Keratinocyte (primary cell): ENCODE data around the gene CDCA3. TPM values are rescaled to one million over a fixed set of nuclear protein-coding genes. Genes with fewer than 3 reads are reported as not detected.

ENCODE experiments used
- DNase-seq: peaks from one replicate; pipeline ENCODE4 v3.0.0-alpha.2; 2011; ENCODE audit warnings: low read depth, missing footprints, low spot score
- FAIRE-seq: peaks from 2 replicates; lab custom pipeline; 2011; peaks lifted over from hg19 to GRCh38; lab: Jason Lieb, UNC
- H2AFZ ChIP-seq: 2 replicates; pipeline ENCODE4 v1.6.0; 2012; ENCODE audit warnings: low read length, control low read depth, inconsistent platforms; ENCODE audit not compliant: control insufficient read depth
- H3K27ac ChIP-seq: 2 replicates; pipeline ENCODE4 v1.5.1; 2011; ENCODE audit warnings: low read length; ENCODE audit not compliant: control insufficient read depth, insufficient read depth
- H3K27me3 ChIP-seq: 3 replicates; pipeline ENCODE4 v1.6.0; 2011; ENCODE audit warnings: low read length; ENCODE audit not compliant: control insufficient read depth, insufficient read depth; ENCODE audit errors: extremely low read depth
- H3K36me3 ChIP-seq, 2 experiments: 2 replicates in 1 of 2; 3 replicates in 1 of 2; pipeline ENCODE4 v1.5.1; 2011; ENCODE audit warnings: low read length in 2 of 2, mild to moderate bottlenecking in 1 of 2; ENCODE audit not compliant: control insufficient read depth in 2 of 2, insufficient read depth in 2 of 2; ENCODE audit errors: extremely low read depth in 1 of 2
- H3K4me1 ChIP-seq: 3 replicates; pipeline ENCODE4 v1.5.1; 2011; ENCODE audit warnings: low read length; ENCODE audit not compliant: control insufficient read depth, insufficient read depth; ENCODE audit errors: extremely low read depth
- H3K4me2 ChIP-seq: 3 replicates; pipeline ENCODE4 v1.6.0; 2011; ENCODE audit warnings: low read depth, low read length; ENCODE audit not compliant: control insufficient read depth, insufficient read depth; ENCODE audit errors: extremely low read depth
- H3K4me3 ChIP-seq, 3 experiments: fragments of 200-600 bp in 1 of 3; sonication (generic) in 1 of 3; 2 replicates in 2 of 3; 3 replicates in 1 of 3; pipeline ENCODE4 v1.5.1; 2011 to 2016; ENCODE audit warnings: low read length in 3 of 3, mild to moderate bottlenecking in 3 of 3, control low read depth in 2 of 3, inconsistent platforms in 1 of 3, low read depth in 1 of 3, mixed read lengths in 1 of 3, mixed run types in 1 of 3, moderate library complexity in 1 of 3; ENCODE audit not compliant: control insufficient read depth in 2 of 3, insufficient read depth in 2 of 3; ENCODE audit errors: extremely low read depth in 1 of 3
- H3K79me2 ChIP-seq: 2 replicates; pipeline ENCODE4 v1.6.0; 2012; ENCODE audit warnings: low read length; ENCODE audit not compliant: control insufficient read depth, insufficient read depth
- H3K9ac ChIP-seq: 3 replicates; pipeline ENCODE4 v1.6.0; 2011; ENCODE audit warnings: low read length; ENCODE audit not compliant: control insufficient read depth, insufficient read depth; ENCODE audit errors: extremely low read depth
- H3K9me1 ChIP-seq: 3 replicates; pipeline ENCODE4 v1.6.0; 2011; ENCODE audit warnings: low read length; ENCODE audit not compliant: control insufficient read depth, insufficient read depth; ENCODE audit errors: extremely low read depth
- H3K9me3 ChIP-seq: 2 replicates; pipeline ENCODE4 v1.5.1; 2012; ENCODE audit warnings: low read depth, low read length; ENCODE audit not compliant: control insufficient read depth
- H4K20me1 ChIP-seq: 3 replicates; pipeline ENCODE4 v1.6.0; 2011; ENCODE audit warnings: low read length; ENCODE audit not compliant: control insufficient read depth, insufficient read depth; ENCODE audit errors: extremely low read depth
- EZH2 ChIP-seq: IDR thresholded peaks from one replicate; pipeline ENCODE4 v1.6.1; 2012; ENCODE audit warnings: inconsistent platforms, mild to moderate bottlenecking, low read length, moderate library complexity
- dilution Hi-C: fragments of 300-500 bp; cut with MboI; formaldehyde crosslinking; loops from one replicate; pipeline ENCODE4 v1.7.0; 2020; ENCODE audit warnings: low sequenced_read_pairs; ENCODE audit not compliant: extremely low pct_ligation_motif_present
- polyA plus RNA-seq, 5 experiments: library from polyadenylated mRNA; depleted of rRNA in 3 of 5; stranded (reverse) in 3 of 5; stranded (forward) in 1 of 5; unstranded in 1 of 5; fragments of >200 nt; gene quantifications; 1 replicate in 1 of 5; 2 replicates in 3 of 5; 3 replicates in 1 of 5; pipeline versions ENCODE4 v1.2.1 to v1.2.3, GENCODE V29; 2011 to 2012; ENCODE audit warnings: missing spikeins in 2 of 5, low read depth in 1 of 5, low replicate concordance in 1 of 5
- TF ChIP-seq, protein P1 (sequence below), 3 experiments: IDR thresholded peaks in 1 of 3; conservative IDR thresholded peaks in 1 of 3; optimal IDR thresholded peaks in 1 of 3; 2 replicates in 2 of 3; 3 replicates in 1 of 3; pipeline versions ENCODE3 to v1.5.1; 2011; ENCODE audit warnings: low read length in 3 of 3, mild to moderate bottlenecking in 3 of 3, moderate library complexity in 2 of 3, control low read depth in 1 of 3, inconsistent platforms in 1 of 3; ENCODE audit not compliant: insufficient read depth in 2 of 3; ENCODE audit errors: extremely low read depth in 1 of 3

Gene CDCA3
- polyA plus RNA-seq, 1 donor (not counting 4 experiments of a cell fraction or from before 2014, with no cell fraction given), result 15.0 TPM

GRCh38 chr12:6873094-6874014 is 22.3 kb upstream of the CDCA3 start, which contains the start of gene SPSB2:
TSS of gene SPSB2 (minus strand) at chr12:6873303. CDS start at chr12:6872901, 402 bp downstream.
- TF ChIP-seq EZH2, result no peak
- TF ChIP-seq, protein P1, sequence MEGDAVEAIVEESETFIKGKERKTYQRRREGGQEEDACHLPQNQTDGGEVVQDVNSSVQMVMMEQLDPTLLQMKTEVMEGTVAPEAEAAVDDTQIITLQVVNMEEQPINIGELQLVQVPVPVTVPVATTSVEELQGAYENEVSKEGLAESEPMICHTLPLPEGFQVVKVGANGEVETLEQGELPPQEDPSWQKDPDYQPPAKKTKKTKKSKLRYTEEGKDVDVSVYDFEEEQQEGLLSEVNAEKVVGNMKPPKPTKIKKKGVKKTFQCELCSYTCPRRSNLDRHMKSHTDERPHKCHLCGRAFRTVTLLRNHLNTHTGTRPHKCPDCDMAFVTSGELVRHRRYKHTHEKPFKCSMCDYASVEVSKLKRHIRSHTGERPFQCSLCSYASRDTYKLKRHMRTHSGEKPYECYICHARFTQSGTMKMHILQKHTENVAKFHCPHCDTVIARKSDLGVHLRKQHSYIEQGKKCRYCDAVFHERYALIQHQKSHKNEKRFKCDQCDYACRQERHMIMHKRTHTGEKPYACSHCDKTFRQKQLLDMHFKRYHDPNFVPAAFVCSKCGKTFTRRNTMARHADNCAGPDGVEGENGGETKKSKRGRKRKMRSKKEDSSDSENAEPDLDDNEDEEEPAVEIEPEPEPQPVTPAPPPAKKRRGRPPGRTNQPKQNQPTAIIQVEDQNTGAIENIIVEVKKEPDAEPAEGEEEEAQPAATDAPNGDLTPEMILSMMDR (optimal IDR thresholded peaks at IDR 0.05 in 1 of 3, IDR thresholded peaks at IDR 0.05 in 1 of 3, conservative IDR thresholded peaks at IDR 0.05 in 1 of 3; ENCODE audit: extremely low read depth in 1 of 3, insufficient read depth in 2 of 3, low read length in 3 of 3), result no peak
- Histone ChIP-seq H3K27ac (peak within 1 kb of the TSS; percentile 63), H3K9ac (peak within 1 kb of the TSS; percentile 90), H4K20me1 (peaks cover 22% of the 10 kb centered on the region), H3K4me1 (peaks cover 35% of the 10 kb centered on the region), H3K9me3 (no peaks in the 10 kb centered on the region), H2AFZ (peak within 1 kb of the TSS; percentile 56), H3K4me2 (peak within 1 kb of the TSS; percentile 98), H3K9me1 (no peaks in the 10 kb centered on the region), H3K79me2 (peaks cover 33% of the 10 kb centered on the region), H3K4me3 (peak within 1 kb of the TSS; percentile 76 to 92 (median 80)), H3K27me3 (no peaks in the 10 kb centered on the region), H3K36me3 (peaks cover 14 to 20% of the 10 kb centered on the region in 2 experiments)
- DNase-seq (no peak), FAIRE-seq (peak; percentile 76)
- dilution Hi-C loops, result no loop called here

- H3K79me2 ChIP-seq, result peaks cover 43% of the 10 kb centered on the region
- no peak for FAIRE-seq
- dilution Hi-C loops, result no loop called here
These were observed 21.3 kb upstream of the CDCA3 start for GRCh38 chr12:6872073-6873048.

More at GRCh38 chr12:6872073-6873048, 21.3 kb upstream of the CDCA3 start:
- no peaks in the 10 kb centered on the region for H3K9me1 ChIP-seq
- H3K27ac ChIP-seq, result peak overlapping the region; percentile 63
- no peaks in the 10 kb centered on the region for H3K9me3 ChIP-seq
- no peaks in the 10 kb centered on the region for H3K27me3 ChIP-seq
- H3K4me2 ChIP-seq, result peak overlapping the region; percentile 98
- H3K36me3 ChIP-seq, result peaks cover 14 to 20% of the 10 kb centered on the region in 2 experiments
- H3K4me3 ChIP-seq, result peak overlapping the region; percentile 76 to 92 (median 80)
- H3K4me1 ChIP-seq, result peaks cover 37% of the 10 kb centered on the region
- TF ChIP-seq, protein P1 (optimal IDR thresholded peaks at IDR 0.05 in 1 of 3, IDR thresholded peaks at IDR 0.05 in 1 of 3, conservative IDR thresholded peaks at IDR 0.05 in 1 of 3; ENCODE audit: extremely low read depth in 1 of 3, insufficient read depth in 2 of 3, low read length in 3 of 3), result peak; percentile 81 to 99 (median 99)
- no peak for TF ChIP-seq EZH2
- no peak for DNase-seq
- H3K9ac ChIP-seq, result peak overlapping the region; percentile 90
- H4K20me1 ChIP-seq, result peaks cover 25% of the 10 kb centered on the region
- peak overlapping the region; percentile 56 for H2AFZ ChIP-seq
